H1 (cell line): ENCODE data around the gene BLTP2.

Experiments used
- ASH2L ChIP-seq: fragments of 200-600, 300-600 bp; sonication (generic); IDR thresholded peaks from one replicate; pipeline ENCODE4 v1.7.1; 2017; ENCODE audit warnings: low read length
- CBX5 ChIP-seq: fragments of 300-800, 300-1000 bp; sonication (generic); IDR thresholded peaks from 2 replicates; pipeline ENCODE4 v1.7.1; 2016; ENCODE audit warnings: antibody characterized with exemption, low read length, low read depth
- CEBPB ChIP-seq: IDR thresholded peaks from 2 replicates; pipeline ENCODE4 v1.6.1; 2012; ENCODE audit warnings: low read depth, low read length
- EP300 ChIP-seq, 2 experiments: IDR thresholded peaks; 1 replicate in 1 of 2; 2 replicates in 1 of 2; pipeline ENCODE4 v1.6.1; 2011 to 2012; ENCODE audit warnings: low read depth in 2 of 2, low read length in 2 of 2, mild to moderate bottlenecking in 2 of 2, borderline replicate concordance in 1 of 2, inconsistent platforms in 1 of 2, moderate library complexity in 1 of 2
- HDAC6 ChIP-seq: IDR thresholded peaks from one replicate; pipeline ENCODE4 v1.7.1; 2012; ENCODE audit warnings: low read depth, mild to moderate bottlenecking, inconsistent platforms, low read length, moderate library complexity
- MAFK ChIP-seq: IDR thresholded peaks from 2 replicates; pipeline ENCODE4 v1.6.1; 2012; ENCODE audit warnings: low read depth, mild to moderate bottlenecking, improper control_type of control experiment, low read length
- SP1 ChIP-seq: IDR thresholded peaks from 2 replicates; pipeline ENCODE4 v1.6.1; 2011; ENCODE audit warnings: low read depth, low read length
- TF ChIP-seq, protein P1 (sequence below), 3 experiments: IDR thresholded peaks; 1 replicate in 2 of 3; 2 replicates in 1 of 3; pipeline versions ENCODE4 v1.5.1 to v1.6.1; 2011; ENCODE audit warnings: low read length in 3 of 3, mild to moderate bottlenecking in 3 of 3, inconsistent platforms in 2 of 3, low read depth in 1 of 3, moderate library complexity in 1 of 3; ENCODE audit not compliant: insufficient read depth in 1 of 3; ENCODE audit errors: control extremely low read depth in 1 of 3
- TF ChIP-seq, protein P2 (sequence below): IDR thresholded peaks from 2 replicates; pipeline ENCODE4 v1.6.1; 2011; ENCODE audit warnings: low read depth, mild to moderate bottlenecking, low read length; ENCODE audit not compliant: insufficient read depth

DNA sequence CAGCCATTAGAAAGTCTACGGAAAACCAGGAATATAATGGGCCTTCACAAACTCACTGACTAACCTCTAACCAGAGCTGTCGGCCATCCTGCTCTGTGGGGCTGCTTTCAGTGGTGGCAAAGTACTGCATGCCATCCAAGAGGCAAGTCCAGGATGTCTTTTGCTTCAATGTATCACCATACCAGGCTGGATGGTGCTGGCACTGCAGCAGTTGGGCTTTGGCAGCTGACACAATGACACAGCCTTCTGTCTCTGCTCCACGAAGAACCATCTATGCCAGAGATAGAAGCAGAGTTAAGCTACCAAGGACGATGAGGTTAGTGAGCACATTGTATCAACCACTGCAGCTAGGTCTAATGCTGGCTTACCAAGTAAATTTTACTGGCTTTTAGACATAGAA lies 21.3 kb downstream of the BLTP2 start:
- TF ChIP-seq EP300 (IDR thresholded peaks at IDR 0.05; ENCODE audit: borderline replicate concordance in 1 of 2, low read depth in 2 of 2, low read length in 2 of 2) (no peak), CEBPB (no peak), MAFK (no peak), SP1 (no peak), ASH2L (no peak), HDAC6 (no peak), CBX5 (no peak)
- TF ChIP-seq, protein P1, sequence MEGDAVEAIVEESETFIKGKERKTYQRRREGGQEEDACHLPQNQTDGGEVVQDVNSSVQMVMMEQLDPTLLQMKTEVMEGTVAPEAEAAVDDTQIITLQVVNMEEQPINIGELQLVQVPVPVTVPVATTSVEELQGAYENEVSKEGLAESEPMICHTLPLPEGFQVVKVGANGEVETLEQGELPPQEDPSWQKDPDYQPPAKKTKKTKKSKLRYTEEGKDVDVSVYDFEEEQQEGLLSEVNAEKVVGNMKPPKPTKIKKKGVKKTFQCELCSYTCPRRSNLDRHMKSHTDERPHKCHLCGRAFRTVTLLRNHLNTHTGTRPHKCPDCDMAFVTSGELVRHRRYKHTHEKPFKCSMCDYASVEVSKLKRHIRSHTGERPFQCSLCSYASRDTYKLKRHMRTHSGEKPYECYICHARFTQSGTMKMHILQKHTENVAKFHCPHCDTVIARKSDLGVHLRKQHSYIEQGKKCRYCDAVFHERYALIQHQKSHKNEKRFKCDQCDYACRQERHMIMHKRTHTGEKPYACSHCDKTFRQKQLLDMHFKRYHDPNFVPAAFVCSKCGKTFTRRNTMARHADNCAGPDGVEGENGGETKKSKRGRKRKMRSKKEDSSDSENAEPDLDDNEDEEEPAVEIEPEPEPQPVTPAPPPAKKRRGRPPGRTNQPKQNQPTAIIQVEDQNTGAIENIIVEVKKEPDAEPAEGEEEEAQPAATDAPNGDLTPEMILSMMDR (IDR thresholded peaks at IDR 0.05; ENCODE audit: control extremely low read depth in 1 of 3, insufficient read depth in 1 of 3, low read depth in 1 of 3, low read length in 3 of 3): no peak
- TF ChIP-seq, protein P2, sequence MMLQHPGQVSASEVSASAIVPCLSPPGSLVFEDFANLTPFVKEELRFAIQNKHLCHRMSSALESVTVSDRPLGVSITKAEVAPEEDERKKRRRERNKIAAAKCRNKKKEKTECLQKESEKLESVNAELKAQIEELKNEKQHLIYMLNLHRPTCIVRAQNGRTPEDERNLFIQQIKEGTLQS: no peak
